ENCODE measurements around the gene ITM2C.

DNA sequence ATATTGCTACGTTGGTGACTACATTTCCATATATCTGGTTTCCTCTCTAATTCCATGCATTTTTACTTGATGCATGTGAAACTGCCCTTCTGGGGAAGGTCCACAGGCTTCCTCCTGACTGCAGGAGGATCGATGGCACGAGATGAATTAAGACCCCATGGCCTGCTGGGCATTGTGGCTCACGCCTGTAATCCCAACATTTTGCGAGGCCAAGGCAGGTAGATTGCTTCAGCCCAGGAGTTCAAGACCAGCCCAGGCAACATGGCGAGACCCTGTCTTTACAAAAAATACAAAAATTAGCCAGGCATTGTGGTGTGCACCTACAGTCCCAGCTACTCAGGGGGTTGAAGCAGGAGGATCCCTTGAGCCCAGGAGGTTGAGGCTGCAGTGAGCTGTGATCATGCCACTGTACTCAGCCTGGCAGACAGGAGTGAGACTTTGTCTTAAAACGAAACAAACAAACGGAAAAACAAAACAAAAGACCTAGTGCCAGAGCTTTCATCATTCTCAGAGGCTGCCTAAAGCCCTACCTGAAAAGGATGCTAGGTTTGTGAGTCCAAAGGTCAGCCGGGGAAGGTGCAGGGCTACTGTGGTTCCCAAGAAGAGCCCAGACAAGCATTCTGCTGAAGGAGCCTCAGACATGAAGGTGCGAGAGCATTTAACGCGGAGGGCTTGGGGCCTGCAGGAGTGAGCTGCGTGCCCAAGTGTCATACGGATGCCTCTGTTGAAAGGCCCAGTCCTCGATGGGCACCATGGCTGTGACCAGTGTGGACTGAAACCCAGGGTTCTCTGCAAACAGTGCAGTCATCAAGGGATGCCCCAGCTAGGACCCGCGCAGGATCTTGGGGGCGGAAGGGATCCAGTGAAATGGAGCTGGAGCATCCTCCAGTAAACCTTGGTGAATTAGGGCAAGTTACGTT lies 38.7 kb downstream of the ITM2C start:
- TF ChIP-seq, protein P1, sequence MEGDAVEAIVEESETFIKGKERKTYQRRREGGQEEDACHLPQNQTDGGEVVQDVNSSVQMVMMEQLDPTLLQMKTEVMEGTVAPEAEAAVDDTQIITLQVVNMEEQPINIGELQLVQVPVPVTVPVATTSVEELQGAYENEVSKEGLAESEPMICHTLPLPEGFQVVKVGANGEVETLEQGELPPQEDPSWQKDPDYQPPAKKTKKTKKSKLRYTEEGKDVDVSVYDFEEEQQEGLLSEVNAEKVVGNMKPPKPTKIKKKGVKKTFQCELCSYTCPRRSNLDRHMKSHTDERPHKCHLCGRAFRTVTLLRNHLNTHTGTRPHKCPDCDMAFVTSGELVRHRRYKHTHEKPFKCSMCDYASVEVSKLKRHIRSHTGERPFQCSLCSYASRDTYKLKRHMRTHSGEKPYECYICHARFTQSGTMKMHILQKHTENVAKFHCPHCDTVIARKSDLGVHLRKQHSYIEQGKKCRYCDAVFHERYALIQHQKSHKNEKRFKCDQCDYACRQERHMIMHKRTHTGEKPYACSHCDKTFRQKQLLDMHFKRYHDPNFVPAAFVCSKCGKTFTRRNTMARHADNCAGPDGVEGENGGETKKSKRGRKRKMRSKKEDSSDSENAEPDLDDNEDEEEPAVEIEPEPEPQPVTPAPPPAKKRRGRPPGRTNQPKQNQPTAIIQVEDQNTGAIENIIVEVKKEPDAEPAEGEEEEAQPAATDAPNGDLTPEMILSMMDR (conservative IDR thresholded peaks at IDR 0.05), result no peak
- TF ChIP-seq ZFX (IDR thresholded peaks at IDR 0.05), result no peak
